H1 (cell line): ENCODE results near the gene ZNF148. TPM values are rescaled to one million over a fixed set of nuclear protein-coding genes. Genes with fewer than 3 reads are reported as not detected.

Experiments
- CTCF ChIA-PET: fragments of 300-600 bp; sonication (Branson Sonifier 250); formaldehyde crosslinking; loops from one replicate; lab custom pipeline; 2021; ENCODE audit not compliant: partially characterized antibody; lab: Charles Lee
- POLR2A ChIA-PET: fragments of 300-600 bp; sonication (Branson Sonifier 250); formaldehyde crosslinking; loops from one replicate; lab custom pipeline; 2021; ENCODE audit warnings: inconsistent platforms; ENCODE audit not compliant: partially characterized antibody; lab: Charles Lee
- DNase-seq, 2 experiments: peaks; one replicate each; pipeline versions ENCODE4 v3.0.0 to v3.0.0-alpha.2; 2010 to 2022; ENCODE audit warnings: low spot score in 2 of 2, low read depth in 1 of 2, mixed read lengths in 1 of 2
- FAIRE-seq: peaks from 2 replicates; lab custom pipeline; 2011; peaks lifted over from hg19 to GRCh38; lab: Jason Lieb, UNC
- H2AFZ ChIP-seq: 2 replicates; pipeline ENCODE4 v1.8.1; 2012; ENCODE audit warnings: low read length, inconsistent platforms
- H2AK5ac ChIP-seq: 2 replicates; pipeline ENCODE4 v1.6.1; 2013; ENCODE audit warnings: low read depth, low read length
- H2BK120ac ChIP-seq: replicated peaks from 2 replicates; pipeline ENCODE3; 2013; ENCODE audit warnings: low read depth, low read length, inconsistent platforms
- H2BK12ac ChIP-seq: 2 replicates; pipeline ENCODE4 v1.6.1; 2013; ENCODE audit warnings: low read depth, low read length
- H2BK15ac ChIP-seq: 2 replicates; pipeline ENCODE4 v1.6.1; 2013; ENCODE audit warnings: low read length
- H2BK20ac ChIP-seq: 2 replicates; pipeline ENCODE4 v1.6.1; 2013; ENCODE audit warnings: low read length
- H2BK5ac ChIP-seq: 2 replicates; pipeline ENCODE4 v1.6.1; 2013; ENCODE audit warnings: low read depth, low read length
- H3K14ac ChIP-seq: 2 replicates; pipeline ENCODE4 v1.6.1; 2013; ENCODE audit warnings: inconsistent platforms; ENCODE audit not compliant: insufficient read length
- H3K18ac ChIP-seq: 2 replicates; pipeline ENCODE4 v1.6.1; 2013; ENCODE audit warnings: low read length; ENCODE audit errors: extremely low read depth
- H3K23ac ChIP-seq: 2 replicates; pipeline ENCODE4 v1.6.1; 2013; ENCODE audit warnings: inconsistent platforms; ENCODE audit not compliant: insufficient read length
- H3K23me2 ChIP-seq: 2 replicates; pipeline ENCODE4 v1.6.1; 2013; ENCODE audit warnings: low read depth, low read length
- H3K27ac ChIP-seq: 2 replicates; pipeline ENCODE4 v1.6.1; 2011; ENCODE audit warnings: low read depth, low read length, inconsistent platforms
- H3K27me3 ChIP-seq, 4 experiments: replicated peaks in 1 of 4; 1 replicate in 1 of 4; 2 replicates in 3 of 4; pipeline versions ENCODE4 v1.6.1 to v1.8.1; 2011 to 2013; ENCODE audit warnings: low read length in 3 of 4, mild to moderate bottlenecking in 3 of 4, inconsistent platforms in 2 of 4, mixed read lengths in 2 of 4, moderate library complexity in 1 of 4; ENCODE audit not compliant: control insufficient read depth in 3 of 4, insufficient read depth in 3 of 4; ENCODE audit errors: extremely low read depth in 1 of 4
- H3K36me3 ChIP-seq, 4 experiments: 2 replicates each; pipeline versions ENCODE4 v1.6.1 to v1.8.1; 2011 to 2013; ENCODE audit warnings: mild to moderate bottlenecking in 4 of 4, low read length in 3 of 4, moderate library complexity in 2 of 4, control low read depth in 1 of 4, inconsistent platforms in 1 of 4; ENCODE audit not compliant: insufficient read depth in 4 of 4, control insufficient read depth in 2 of 4
- H3K4ac ChIP-seq: replicated peaks from 2 replicates; pipeline ENCODE3; 2013; ENCODE audit warnings: low read length, low read depth, mixed read lengths, inconsistent platforms; ENCODE audit not compliant: insufficient read length
- H3K4me1 ChIP-seq, 4 experiments: replicated peaks in 1 of 4; 1 replicate in 1 of 4; 2 replicates in 3 of 4; pipeline versions ENCODE4 v1.6.1 to v1.8.1; 2011 to 2013; ENCODE audit warnings: low read length in 3 of 4, inconsistent platforms in 2 of 4, mixed read lengths in 1 of 4; ENCODE audit not compliant: insufficient read depth in 4 of 4, control insufficient read depth in 3 of 4
- H3K4me2 ChIP-seq, 2 experiments: 2 replicates each; pipeline versions ENCODE4 v1.6.1 to v1.8.1; 2011 to 2013; ENCODE audit warnings: low read depth in 2 of 2, low read length in 2 of 2, control low read depth in 1 of 2, inconsistent platforms in 1 of 2, mild to moderate bottlenecking in 1 of 2; ENCODE audit not compliant: insufficient read depth in 1 of 2
- H3K4me3 ChIP-seq, 4 experiments: fragments of 200-600, 300-600 bp in 1 of 4; sonication (generic), shearing (Covaris generic), sonication (Bioruptor Twin) in 1 of 4; 2 replicates each; pipeline versions ENCODE4 v1.5.1 to v1.8.1; 2011 to 2016; ENCODE audit warnings: low read length in 4 of 4, low read depth in 3 of 4, control low read depth in 2 of 4, inconsistent platforms in 2 of 4, mild to moderate bottlenecking in 2 of 4, mixed read lengths in 1 of 4, moderate library complexity in 1 of 4; ENCODE audit not compliant: insufficient read depth in 2 of 4; ENCODE audit errors: extremely low read depth in 1 of 4
- H3K56ac ChIP-seq: replicated peaks from 2 replicates; pipeline ENCODE3; 2013; ENCODE audit warnings: low read depth, mild to moderate bottlenecking, mixed read lengths, low read length, inconsistent platforms; ENCODE audit not compliant: insufficient read length
- H3K79me1 ChIP-seq: 2 replicates; pipeline ENCODE4 v1.6.1; 2013; ENCODE audit warnings: low read depth, low read length, control low read depth
- H3K79me2 ChIP-seq, 2 experiments: 2 replicates each; pipeline versions ENCODE4 v1.6.1 to v1.8.1; 2012 to 2013; ENCODE audit warnings: low read length in 2 of 2, mild to moderate bottlenecking in 2 of 2, inconsistent platforms in 1 of 2; ENCODE audit not compliant: insufficient read depth in 2 of 2, control insufficient read depth in 1 of 2
- H3K9ac ChIP-seq, 4 experiments: replicated peaks in 1 of 4; 1 replicate in 1 of 4; 2 replicates in 3 of 4; pipeline versions ENCODE4 v1.6.1 to v1.8.1; 2011 to 2013; ENCODE audit warnings: low read depth in 3 of 4, low read length in 3 of 4, control low read depth in 2 of 4, mild to moderate bottlenecking in 2 of 4, moderate library complexity in 2 of 4, inconsistent platforms in 1 of 4; ENCODE audit errors: extremely low read depth in 1 of 4
- H3K9me3 ChIP-seq, 2 experiments: 2 replicates each; pipeline versions ENCODE4 v1.6.1 to v1.8.1; 2012 to 2013; ENCODE audit warnings: mild to moderate bottlenecking in 2 of 2, moderate library complexity in 2 of 2, control low read depth in 1 of 2, inconsistent platforms in 1 of 2, low read depth in 1 of 2, low read length in 1 of 2, mixed read lengths in 1 of 2; ENCODE audit not compliant: insufficient read depth in 2 of 2
- H4K20me1 ChIP-seq, 2 experiments: replicated peaks in 1 of 2; 2 replicates each; pipeline versions ENCODE3 to v1.8.1; 2011 to 2013; ENCODE audit warnings: inconsistent platforms in 2 of 2, low read length in 2 of 2, mild to moderate bottlenecking in 1 of 2; ENCODE audit not compliant: insufficient read depth in 2 of 2, control insufficient read depth in 1 of 2
- H4K5ac ChIP-seq: 2 replicates; pipeline ENCODE4 v1.6.1; 2013; ENCODE audit warnings: low read length, low read depth, mixed read lengths, inconsistent platforms; ENCODE audit not compliant: insufficient read length
- H4K8ac ChIP-seq: 2 replicates; pipeline ENCODE4 v1.8.0; 2013; ENCODE audit warnings: mild to moderate bottlenecking, moderate library complexity, low read length, inconsistent platforms; ENCODE audit not compliant: insufficient read depth; ENCODE audit errors: extremely low read depth
- H4K91ac ChIP-seq: replicated peaks from 2 replicates; pipeline ENCODE3; 2013; ENCODE audit warnings: low read length, mixed read lengths, inconsistent platforms; ENCODE audit not compliant: insufficient read length
- FOSL1 ChIP-seq: IDR thresholded peaks from 2 replicates; pipeline ENCODE4 v1.6.1; 2011; ENCODE audit warnings: mild to moderate bottlenecking, low read depth, low read length, moderate library complexity; ENCODE audit not compliant: insufficient read depth
- RAD21 ChIP-seq, 2 experiments: IDR thresholded peaks in 1 of 2; conservative IDR thresholded peaks in 1 of 2; 2 replicates each; pipeline ENCODE4 v1.6.1; 2011; ENCODE audit warnings: low read depth in 2 of 2, low read length in 2 of 2, improper control_type of control experiment in 1 of 2, inconsistent platforms in 1 of 2, mild to moderate bottlenecking in 1 of 2, moderate library complexity in 1 of 2
- WGBS, 2 experiments: shearing (Covaris generic) in 1 of 2; methylation state at CpG; one replicate each; pipeline versions ENCODE4 v1.1.6 to v1.1.7; 2013 to 2015; ENCODE audit warnings: low lambda C conversion rate in 2 of 2, mixed read lengths in 2 of 2, inconsistent platforms in 1 of 2, low coverage in 1 of 2, missing lambda C conversion rate in 1 of 2; ENCODE audit not compliant: insufficient replicate concordance in 2 of 2, insufficient coverage in 1 of 2, insufficient read length in 1 of 2; ENCODE audit errors: extremely low coverage in 1 of 2, missing lambda C conversion rate in 1 of 2; 5-methylcytosine and 5-hydroxymethylcytosine counted together
- polyA plus RNA-seq, 7 experiments: library from polyadenylated mRNA; depleted of rRNA in 3 of 7; stranded (reverse) in 5 of 7; unstranded in 2 of 7; fragments of >200 nt in 5 of 7; fragments of 200-250 nt in 2 of 7; gene quantifications; 1 replicate in 5 of 7; 2 replicates in 1 of 7; 4 replicates in 1 of 7; pipeline versions ENCODE4 v1.2.1 to v1.2.3, GENCODE V29; 2011 to 2013; ENCODE audit warnings: missing spikeins in 2 of 7, mixed read lengths in 2 of 7
- total RNA-seq: library from RNA; stranded (reverse); fragmentation: NEBNext Ultra II Directional; extraction: Animal tissue kit (Norgen Biotek cat#: 25700); gene quantifications from 2 replicates; pipeline ENCODE4 v1.2.1, GENCODE V29; 2021

The ZNF148 gene
- total and polyA plus RNA-seq, 2 of the 8 experiments (the other 6 are each of a cell fraction or from before 2014, with no cell fraction given), result 3.7 to 22.6 TPM

DNA sequence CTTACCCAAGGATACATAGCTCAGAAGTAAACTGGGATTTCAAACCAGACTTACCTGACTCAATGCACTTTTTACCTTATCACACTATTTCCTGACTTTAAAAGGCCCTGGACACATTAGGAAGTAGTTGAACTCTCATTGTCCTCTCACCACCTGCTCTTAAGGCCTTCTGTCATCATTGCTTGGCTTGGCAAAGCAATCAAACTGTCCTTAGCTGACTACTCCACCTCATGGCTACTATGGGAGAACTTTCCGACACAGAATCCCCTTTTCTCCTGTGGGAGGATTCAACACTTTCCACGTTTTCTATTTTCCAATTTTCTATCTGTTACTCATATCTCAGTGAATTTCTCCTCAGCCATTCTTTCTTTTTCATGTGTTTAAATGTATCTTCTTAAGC, 55.4 kb downstream of the ZNF148 start:
- no peaks in the 10 kb centered on the region for H3K36me3 ChIP-seq
- no peak overlapping the region for H4K5ac ChIP-seq
- no peak overlapping the region for H2AFZ ChIP-seq
- no peak for DNase-seq
- WGBS, 2 experiments, result 77% methylated on average over 2 of the region's 2 CpGs; no CpG with 5 or more reads in 1 of the 2 experiments
- no peak overlapping the region for H3K9ac ChIP-seq
- H3K27me3 ChIP-seq, result peaks cover 0 to 2% (median 0%) of the 10 kb centered on the region in 4 experiments; a peak in 1 of 7 replicates
- POLR2A ChIA-PET, result no interaction called here
- no peak overlapping the region for H2BK5ac ChIP-seq
- no peak overlapping the region for H2BK12ac ChIP-seq
- no peak overlapping the region for H2BK20ac ChIP-seq
- H4K20me1 ChIP-seq, result no peaks in the 10 kb centered on the region
- H2AK5ac ChIP-seq, result no peak overlapping the region
- no peak overlapping the region for H3K56ac ChIP-seq
- H2BK120ac ChIP-seq, result no peak overlapping the region
- H3K14ac ChIP-seq, result no peak overlapping the region
- H3K4ac ChIP-seq, result no peak overlapping the region
- no peaks in the 10 kb centered on the region for H3K79me1 ChIP-seq
- H4K8ac ChIP-seq, result no peak overlapping the region
- H3K4me1 ChIP-seq, result peaks cover 0 to 5% (median 1%) of the 10 kb centered on the region in 4 experiments; a peak in 2 of 7 replicates
- no peaks in the 10 kb centered on the region for H3K9me3 ChIP-seq
- H3K18ac ChIP-seq, result no peak overlapping the region
- no peak for FAIRE-seq
- no peak overlapping the region for H3K23ac ChIP-seq
- no peaks in the 10 kb centered on the region for H3K79me2 ChIP-seq
- no peaks in the 10 kb centered on the region for H3K23me2 ChIP-seq
- no peak overlapping the region for H2BK15ac ChIP-seq
- no peak overlapping the region for H3K4me2 ChIP-seq
- H3K27ac ChIP-seq, result no peak overlapping the region
- TF ChIP-seq RAD21 (IDR thresholded peaks at IDR 0.05 in 1 of 2, conservative IDR thresholded peaks at IDR 0.05 in 1 of 2; ENCODE audit: low read depth in 2 of 2, low read length in 2 of 2) (peak; percentile 24 to 51; a peak in 3 of 4 replicates), FOSL1 (no peak)
- no peak overlapping the region for H4K91ac ChIP-seq
- CTCF ChIA-PET, result interaction anchor here (1.2 kb wide), 1 partner anchor 169 kb away, joined by 4 read pairs; no protein-coding TSS in a partner anchor
- no peak overlapping the region for H3K4me3 ChIP-seq
